WTC11 (cell line): ENCODE data around the gene MANEA.

Experiments used
- FOXJ3 ChIP-seq: sonication (generic); formaldehyde crosslinking; IDR thresholded peaks from 2 replicates; pipeline ENCODE4 v1.9.0; 2021; ENCODE audit warnings: missing genetic modification reagents, mild to moderate bottlenecking, borderline replicate concordance
- NFE2L1 ChIP-seq: sonication (generic); formaldehyde crosslinking; IDR thresholded peaks from 2 replicates; pipeline ENCODE4 v1.8.1; 2023; ENCODE audit warnings: missing genetic modification reagents
- SP1 ChIP-seq: sonication (generic); formaldehyde crosslinking; conservative IDR thresholded peaks from 2 replicates; pipeline ENCODE4 v1.8.1; 2022; ENCODE audit warnings: missing genetic modification reagents
- TEAD1 ChIP-seq: sonication (generic); formaldehyde crosslinking; IDR thresholded peaks from 2 replicates; pipeline ENCODE4 v1.8.0; 2022; ENCODE audit warnings: mild to moderate bottlenecking, missing genetic modification reagents
- ZNF423 ChIP-seq: fragments of 250-450 bp; sonication (Bioruptor Pico); IDR thresholded peaks from 2 replicates; pipeline ENCODE4 v2.1.2; 2022; ENCODE audit warnings: mild to moderate bottlenecking, moderate library complexity
- TF ChIP-seq, protein P1 (sequence below): fragments of 200-600 bp; IDR thresholded peaks from 2 replicates; pipeline ENCODE4 v1.8.0; 2022; ENCODE audit warnings: antibody characterized with exemption
- TF ChIP-seq, protein P2 (sequence below): sonication (generic); formaldehyde crosslinking; IDR thresholded peaks from 2 replicates; pipeline ENCODE4 v1.8.0; 2022; ENCODE audit warnings: mild to moderate bottlenecking, missing genetic modification reagents

- TF ChIP-seq NFE2L1 (CRISPR knock-in tag) (no peak), FOXJ3 (CRISPR knock-in tag) (no peak), ZNF423 (CRISPR knock-in tag) (no peak), TEAD1 (no peak), SP1 (no peak)
- TF ChIP-seq, protein P1, sequence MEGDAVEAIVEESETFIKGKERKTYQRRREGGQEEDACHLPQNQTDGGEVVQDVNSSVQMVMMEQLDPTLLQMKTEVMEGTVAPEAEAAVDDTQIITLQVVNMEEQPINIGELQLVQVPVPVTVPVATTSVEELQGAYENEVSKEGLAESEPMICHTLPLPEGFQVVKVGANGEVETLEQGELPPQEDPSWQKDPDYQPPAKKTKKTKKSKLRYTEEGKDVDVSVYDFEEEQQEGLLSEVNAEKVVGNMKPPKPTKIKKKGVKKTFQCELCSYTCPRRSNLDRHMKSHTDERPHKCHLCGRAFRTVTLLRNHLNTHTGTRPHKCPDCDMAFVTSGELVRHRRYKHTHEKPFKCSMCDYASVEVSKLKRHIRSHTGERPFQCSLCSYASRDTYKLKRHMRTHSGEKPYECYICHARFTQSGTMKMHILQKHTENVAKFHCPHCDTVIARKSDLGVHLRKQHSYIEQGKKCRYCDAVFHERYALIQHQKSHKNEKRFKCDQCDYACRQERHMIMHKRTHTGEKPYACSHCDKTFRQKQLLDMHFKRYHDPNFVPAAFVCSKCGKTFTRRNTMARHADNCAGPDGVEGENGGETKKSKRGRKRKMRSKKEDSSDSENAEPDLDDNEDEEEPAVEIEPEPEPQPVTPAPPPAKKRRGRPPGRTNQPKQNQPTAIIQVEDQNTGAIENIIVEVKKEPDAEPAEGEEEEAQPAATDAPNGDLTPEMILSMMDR = no peak
- TF ChIP-seq, protein P2, sequence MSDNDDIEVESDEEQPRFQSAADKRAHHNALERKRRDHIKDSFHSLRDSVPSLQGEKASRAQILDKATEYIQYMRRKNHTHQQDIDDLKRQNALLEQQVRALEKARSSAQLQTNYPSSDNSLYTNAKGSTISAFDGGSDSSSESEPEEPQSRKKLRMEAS (CRISPR knock-in tag) = no peak
Measured at GRCh38 chr6:95614094-95614493, 36.8 kb downstream of the MANEA start.
